AG08395 (cell line): Measurements from ENCODE around the gene ANKRD35.
A peak's percentile ranks its signal among the peaks of the same experiment; 100 is the strongest.
"Not testable (repeated sequence)": the region's sequence is repeated elsewhere in the genome, so short reads cannot be mapped to it uniquely, and the experiment has no call there.

Experiments used
- DNase-seq: peaks from one replicate; pipeline ENCODE4 v3.0.0; 2012; ENCODE audit warnings: mixed read lengths, low spot score

The ANKRD35 gene

DNA sequence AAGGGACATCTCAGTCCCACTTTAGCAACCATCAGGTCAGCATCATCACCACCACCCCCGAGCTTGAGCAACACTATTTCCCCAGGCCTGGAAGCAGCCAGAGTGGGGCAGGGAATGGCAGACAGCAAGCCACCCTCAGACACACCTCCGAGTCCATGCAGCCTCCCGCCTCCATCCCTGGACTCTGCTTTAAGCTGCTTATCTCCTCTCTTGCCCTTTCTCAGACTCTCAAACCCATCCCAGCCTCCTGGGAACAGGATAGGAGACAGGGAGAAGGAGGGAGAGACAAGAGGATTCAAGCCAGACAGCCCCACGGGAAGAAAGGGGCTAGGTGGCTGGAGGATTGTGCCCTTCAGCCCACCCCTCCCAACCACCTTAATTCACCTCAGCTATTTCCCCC, 28.5 kb downstream of the ANKRD35 start:
- DNase-seq: no peak

DNA sequence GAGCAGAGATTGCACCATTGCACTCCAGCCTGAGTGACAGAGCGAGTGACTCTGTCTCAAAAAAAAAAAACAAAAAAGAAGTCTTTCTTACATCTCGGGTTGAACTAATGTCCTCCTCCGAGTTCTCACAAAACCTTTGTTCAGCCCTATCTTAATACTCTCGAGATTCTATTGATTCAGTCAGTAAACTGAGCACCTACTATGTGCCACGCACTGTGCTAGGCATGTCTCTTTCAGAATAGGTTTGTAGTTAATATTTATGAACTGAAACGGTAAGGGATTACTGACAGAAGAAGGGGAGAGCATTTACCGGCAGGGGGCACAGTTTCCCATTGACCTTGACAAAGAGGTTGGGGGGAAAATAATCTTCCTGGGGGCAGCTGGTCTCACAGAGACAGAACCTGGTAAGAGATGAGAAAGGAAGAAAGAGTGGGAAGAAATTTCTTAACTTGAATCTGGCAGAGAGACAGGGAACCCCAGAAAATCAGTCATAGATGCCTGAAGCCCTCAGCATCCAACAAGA, 30.2 kb downstream of the ANKRD35 start:
- DNase-seq: no peak

DNA sequence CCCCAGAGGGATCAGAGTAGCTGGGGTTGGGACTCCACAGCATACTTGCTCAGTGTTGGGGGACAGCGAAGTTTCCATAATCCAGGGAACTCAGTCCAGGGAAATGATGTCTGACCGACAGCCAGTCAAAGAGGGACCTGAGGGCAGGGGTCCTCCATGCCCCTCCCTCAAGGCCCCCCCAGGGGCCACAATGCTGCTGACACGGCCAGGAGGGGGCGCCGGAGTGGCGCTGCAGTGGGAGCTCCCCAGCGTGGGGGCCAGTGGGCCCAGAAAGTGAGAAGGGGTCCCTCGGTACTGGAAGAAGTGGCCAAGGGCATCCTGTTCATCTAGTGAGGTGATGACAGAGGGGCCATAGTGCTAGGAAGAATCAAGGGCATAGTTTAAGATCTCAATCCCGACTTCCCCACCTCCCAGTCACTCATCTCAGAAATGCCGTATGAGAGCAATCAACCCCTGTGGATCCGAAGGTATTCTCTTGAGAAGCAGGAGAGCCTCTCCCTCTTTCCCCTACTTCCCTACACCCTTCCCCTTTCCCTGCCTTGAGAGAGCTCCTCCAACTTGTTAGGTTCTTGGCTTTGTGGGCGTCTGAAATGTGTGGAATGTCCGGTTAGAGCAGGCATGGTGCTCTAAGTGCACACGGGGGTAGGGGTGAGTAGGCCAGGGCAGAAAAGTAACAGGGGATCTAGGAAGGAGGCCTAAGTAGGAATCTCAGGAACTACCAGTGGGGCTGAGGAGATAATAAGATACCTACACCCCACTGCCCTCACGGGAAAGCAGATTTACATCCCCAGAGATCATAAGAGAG, 36.1 kb downstream of the ANKRD35 start:
- DNase-seq: peak; percentile 63

DNA sequence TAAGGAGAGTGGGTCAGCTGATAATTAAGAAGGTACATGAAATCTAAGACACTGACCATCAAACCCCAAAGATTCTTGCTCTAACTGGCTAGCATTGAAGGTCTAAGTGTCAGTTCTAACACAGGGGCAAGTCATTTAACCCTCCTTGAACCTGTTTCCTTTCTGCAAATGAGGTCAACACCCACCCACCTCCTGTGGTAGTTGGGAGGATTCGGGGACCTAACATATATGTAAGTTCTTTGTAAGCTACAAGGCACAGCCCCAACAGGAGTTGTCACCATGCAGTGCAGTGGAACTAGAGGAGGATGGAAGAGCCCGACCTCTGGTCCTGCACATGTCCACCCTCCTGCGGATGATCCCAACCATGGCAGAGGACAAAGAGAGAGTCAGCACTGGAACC, 37.8 kb downstream of the ANKRD35 start:
- DNase-seq: no peak

DNA sequence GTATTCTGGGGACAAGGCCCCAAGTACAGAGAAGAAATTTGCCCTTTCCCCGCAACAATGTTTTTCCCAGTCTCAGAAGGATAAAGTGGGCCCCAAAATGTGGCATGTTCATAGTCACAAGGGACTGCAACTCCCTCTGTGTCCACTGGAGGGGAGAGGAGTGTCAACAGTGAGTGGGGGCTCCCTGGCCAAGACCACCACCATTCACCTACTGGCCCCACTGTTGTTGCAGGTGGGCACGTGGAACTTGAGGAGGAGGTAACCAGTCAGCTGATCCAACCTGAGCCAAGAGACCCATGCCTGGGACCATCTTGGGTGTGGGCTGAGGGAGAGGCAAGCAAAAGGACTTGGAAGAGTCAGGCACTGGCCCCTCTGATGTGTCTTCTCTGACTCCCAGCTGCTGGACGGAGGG, 39.5 kb downstream of the ANKRD35 start:
- peak; percentile 57 for DNase-seq

DNA sequence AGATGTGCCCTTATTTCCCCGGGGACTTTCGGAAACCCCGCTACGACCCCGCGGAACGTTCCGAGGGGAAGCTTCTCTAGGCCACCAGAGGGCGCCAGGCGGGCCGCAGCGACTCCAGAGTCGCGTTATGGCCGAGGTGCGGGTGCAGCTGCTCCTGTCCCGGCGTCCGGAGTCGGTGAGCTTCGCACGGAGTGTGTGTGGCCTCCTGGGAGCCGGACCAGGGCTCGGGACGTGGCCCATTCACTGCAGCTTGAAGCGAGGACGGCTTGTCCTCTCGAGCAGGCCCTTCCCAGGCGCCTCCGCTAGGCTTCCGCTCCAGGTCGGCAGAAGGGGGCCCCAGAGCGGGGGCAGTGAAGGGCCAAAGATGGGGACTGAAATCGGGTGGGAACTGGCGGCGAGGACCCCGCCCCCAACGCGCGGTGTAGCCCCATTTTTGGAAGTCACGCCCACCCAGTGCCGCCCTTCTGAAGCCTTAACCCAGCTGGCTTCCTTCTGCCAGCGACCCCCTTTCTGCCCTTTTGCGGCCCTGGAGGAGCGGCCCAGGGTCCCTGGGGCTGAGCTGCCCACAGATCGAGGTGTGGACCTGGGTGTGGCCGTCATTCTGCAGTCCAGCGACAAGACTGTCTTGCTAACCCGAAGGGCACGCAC, 40.0 kb downstream of the ANKRD35 start, which contains the start of gene NUDT17:
TSS of gene NUDT17 (plus strand) at position 117 of the 648 bp plus-strand sequence. CDS start at position 128, 11 bp downstream.
- DNase-seq: peak; percentile 90

DNA sequence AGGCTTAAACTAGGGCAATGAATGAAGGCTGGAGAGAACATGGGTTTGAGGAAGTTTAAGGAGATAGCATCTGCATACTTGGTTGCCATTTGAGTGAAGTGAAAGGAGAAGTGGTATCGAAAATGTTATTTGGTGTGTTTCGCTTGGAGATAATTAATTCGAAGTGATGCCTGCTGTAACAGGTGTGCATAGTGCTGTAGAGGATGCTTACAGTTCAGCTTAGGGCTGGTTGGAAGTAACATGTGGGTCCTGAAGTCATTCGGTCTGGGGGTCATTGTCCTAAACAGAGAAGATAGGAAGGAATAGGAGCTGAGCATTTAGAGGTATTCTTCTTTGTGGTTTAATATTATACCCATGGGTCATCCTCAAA, 40.5 kb downstream of the ANKRD35 start:
- no peak for DNase-seq

DNA sequence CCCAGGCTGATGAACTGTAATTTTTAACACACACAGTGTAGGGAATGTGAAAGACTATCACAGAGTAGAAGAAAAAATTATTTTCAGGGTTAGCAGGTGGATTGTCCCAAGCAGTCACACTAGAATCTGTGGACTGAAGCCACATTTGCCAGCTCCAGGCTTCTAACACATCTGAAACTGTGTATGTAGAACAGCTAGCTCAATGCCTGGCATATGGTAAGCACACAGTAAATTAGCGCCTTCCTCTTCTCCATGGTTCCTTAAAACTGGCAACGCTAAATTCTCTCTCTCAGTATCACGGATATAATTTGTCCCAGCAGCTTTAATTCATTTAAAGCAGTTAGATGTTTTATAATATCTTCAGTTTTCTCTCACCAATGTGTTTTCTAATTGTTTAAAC, 42.6 kb downstream of the ANKRD35 start:
- DNase-seq: no peak

DNA sequence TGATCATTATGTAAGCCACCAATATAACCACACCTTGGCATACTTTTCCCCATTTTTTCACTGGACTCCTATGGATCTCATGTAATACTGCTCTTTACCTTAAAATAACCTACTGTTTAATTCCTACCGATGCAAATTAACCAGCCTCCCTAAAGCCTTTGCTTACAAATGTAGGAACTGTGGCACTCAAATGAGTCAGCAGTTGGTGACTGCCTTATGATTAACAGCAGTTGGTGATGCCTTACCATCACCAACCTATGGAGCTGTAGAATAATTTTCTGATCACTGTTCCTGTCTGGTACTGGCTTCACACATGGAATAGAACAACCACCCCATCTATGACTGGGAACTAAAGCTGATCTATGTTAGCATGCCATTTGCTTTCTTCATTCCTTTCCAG, 48.0 kb downstream of the ANKRD35 start:
- DNase-seq: no peak

DNA sequence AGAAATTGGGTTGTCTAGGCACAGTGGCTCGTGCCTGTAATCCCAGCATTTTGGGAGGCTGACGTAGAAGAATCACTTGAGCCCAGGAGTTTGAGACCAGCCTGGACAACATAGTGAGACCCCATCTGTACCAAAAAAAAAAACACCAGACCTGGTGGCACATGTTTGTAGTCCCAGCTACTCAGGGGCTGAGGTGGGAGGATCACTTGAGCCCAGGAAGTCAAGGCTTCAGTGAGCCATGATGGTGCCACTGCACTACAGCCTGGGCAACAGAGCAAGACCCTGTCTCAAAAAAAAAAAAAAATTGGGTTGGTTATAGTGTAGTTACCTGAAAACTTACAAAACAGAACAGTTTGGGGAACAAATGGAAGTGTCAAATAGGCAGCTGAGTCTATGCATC, 54.9 kb downstream of the ANKRD35 start:
- not testable (repeated sequence) for DNase-seq

DNA sequence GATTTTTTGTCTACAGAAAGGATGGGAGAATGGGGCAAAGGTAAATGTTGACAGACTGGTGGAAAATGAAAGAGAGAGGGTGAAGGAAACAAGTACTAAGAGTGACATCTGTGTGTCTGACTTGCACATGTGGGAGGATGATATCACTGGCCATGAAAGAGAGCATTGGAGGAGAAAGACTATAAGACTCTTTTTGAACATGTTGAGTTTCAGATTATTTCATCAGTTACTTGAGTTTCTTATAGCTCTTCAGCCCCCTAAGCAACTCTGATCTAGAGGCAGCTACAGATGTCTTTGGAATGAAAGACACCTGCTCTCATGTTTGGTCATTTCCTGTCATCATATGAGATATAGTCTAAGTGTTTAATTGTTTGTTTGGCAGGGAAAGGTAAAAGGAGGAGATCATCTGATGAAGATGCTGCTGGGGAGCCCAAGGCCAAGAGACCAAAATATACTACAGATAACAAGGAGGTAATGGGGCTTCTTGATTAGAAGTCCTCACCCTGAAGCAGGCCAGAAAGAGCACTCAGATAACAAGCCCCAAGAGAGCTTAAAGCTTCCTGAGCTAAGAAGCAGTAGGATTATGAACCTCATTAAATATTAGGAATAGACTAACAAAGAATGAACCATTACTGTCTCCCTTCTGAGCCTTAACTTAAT, 57.2 kb downstream of the ANKRD35 start:
- DNase-seq: no peak

DNA sequence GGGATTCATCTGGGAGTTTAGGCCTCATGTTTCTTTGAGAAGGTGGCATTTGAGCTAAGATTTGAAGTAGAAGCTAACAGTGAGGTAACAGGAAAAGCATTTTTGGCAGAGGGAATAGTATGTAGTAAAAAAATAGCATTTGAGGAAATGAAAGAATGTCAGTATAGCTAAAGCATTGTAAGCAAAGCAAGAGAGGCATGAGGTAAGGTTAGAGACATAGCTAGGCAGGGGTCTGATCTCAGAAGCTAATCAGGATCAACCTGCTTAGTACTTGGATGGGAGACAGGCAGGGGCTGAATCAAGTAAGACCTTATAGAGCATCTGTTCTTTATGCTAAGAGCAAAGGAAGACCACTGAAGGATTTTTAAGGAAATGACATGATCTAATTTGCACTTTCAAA, 57.7 kb downstream of the ANKRD35 start:
- no peak for DNase-seq

DNA sequence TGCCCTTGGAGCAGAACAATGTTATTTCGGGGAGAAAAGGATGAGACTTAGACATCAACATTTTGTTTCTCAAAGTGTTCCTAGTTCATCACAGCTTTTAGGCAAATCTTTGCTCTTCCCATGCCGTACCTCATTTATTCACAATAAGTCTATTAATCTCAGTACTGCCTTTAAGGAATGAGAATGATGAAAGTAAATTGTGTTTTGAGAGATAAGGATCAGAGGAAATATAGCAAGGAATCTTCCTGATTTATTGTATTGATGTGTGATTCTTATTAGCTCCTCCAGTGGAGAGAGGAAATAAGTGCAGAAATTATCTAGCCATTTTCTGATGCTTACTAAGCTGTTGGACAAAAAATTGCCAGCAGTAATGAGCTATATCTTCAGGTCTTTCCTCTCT, 59.6 kb downstream of the ANKRD35 start:
- DNase-seq: no peak

DNA sequence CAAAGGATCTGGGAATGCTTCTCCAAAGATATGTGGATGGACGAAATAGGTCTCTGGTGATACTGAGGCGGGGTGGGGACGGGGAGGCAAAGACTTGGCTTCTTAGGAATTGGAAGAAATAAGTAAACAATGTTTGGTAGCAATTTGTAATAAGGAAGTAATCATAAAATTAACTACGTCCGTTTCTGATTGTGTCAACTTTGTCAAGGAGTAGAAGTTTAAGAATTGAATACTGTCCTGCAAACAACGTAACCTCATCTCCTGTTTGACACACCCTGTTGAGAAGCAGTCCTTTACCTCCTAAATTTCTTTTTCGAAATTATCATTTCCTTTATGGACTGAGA, 61.2 kb downstream of the ANKRD35 start:
- DNase-seq: no peak

DNA sequence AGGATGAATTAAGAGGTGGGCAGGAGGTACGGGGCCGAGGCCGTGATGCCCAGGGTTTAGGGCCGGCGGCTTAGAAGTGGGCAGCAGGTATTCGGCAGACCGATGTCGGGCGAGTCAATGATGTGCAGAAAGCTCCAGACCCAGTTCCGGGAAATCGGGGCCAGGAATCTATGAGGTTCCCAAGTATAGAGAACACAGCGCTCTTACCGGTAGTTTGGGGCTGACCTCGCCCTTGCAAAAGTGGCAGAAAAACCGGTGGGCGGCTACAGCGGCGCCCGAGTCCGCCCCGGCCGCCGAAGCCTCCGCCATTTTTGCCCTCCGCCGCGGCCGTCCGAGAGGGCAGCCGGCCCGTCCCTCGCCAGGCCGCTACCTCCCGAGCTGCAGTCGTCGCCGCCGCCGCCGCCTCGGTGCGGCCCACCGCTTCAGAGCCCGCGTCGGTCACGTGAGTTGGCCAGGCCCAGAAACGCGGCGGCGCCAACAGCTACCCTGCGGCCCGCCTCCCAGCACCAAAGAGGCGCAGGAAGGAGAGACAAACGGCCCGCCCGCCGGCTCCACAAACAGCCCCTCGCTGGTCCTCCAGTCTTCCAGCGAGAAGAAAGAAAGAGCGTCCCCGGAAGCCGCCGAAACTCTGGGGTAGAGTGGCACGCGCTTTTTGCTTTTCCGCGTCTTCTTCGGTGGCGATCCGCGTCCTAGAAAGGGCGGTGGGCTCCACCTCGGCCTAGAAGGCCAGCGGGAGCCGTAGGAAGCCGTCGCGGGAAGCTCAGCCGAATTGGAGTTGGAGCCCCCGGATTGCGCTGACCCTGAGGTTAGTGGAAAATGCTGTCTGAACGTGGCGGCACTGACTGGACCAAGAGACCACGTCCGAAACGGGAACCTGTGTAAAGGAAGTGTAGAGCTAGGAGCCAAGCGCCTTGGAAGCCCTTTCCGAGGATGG, 61.8 kb downstream of the ANKRD35 start, which contains the start of the genes POLR3C and RNF115:
TSS of gene POLR3C (plus strand) at position 636 of the 934 bp plus-strand sequence. CDS start 1,577 bp downstream, outside the sequence.
TSS of gene RNF115 (minus strand) at position 531 of the 934 bp plus-strand sequence. CDS start at position 309, 222 bp downstream.
- DNase-seq: peak; percentile 92

DNA sequence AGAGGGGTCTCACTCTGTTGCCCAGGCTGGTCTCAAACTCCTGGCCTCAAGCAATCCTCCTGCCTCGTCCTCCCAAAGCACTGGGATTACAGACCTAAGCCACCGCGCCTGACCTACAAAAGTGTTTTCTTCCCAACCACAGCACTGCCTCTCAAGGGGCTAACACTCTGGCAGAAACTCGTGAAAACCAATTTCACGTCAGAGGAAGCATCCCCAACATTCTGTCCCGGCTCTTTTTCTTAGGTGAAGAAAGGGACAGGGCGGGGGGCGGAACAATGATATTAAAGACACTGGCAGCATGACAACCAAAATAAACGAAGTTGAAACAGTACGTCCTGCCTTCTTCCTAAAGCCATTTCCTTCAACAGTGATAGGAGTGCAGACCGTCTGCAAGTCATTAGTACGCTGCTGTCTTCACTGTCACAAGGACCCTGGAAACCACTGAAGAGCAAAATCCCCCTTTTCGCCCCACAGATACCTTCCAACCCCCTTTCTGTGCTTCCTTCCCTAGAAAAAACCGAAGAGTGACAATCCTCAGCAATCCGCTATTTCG, 62.8 kb downstream of the ANKRD35 start:
- not testable (repeated sequence) for DNase-seq

DNA sequence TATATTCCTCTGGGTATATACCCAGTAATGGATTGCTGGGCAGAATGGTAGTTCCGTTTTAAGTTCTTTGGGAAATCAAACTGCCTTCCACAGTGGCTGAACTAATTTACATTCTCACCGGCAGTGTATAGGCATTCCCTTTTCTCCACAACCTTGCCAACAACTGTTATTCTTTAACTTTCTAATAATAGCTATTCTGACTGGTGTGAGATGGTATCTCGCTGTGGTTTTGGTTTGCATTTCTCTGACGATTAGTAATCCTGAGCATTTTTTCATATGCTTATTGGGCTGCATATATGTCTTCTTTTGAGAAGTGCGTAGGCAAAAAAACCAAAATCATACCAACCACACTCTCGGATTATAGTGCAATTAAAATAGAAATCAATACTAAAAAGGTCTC, 67.6 kb downstream of the ANKRD35 start:
- DNase-seq: not testable (repeated sequence)
